A549 (cell line): ENCODE data around the gene HPCAL1. TPM values are rescaled to one million over a fixed set of nuclear protein-coding genes. Genes with fewer than 3 reads are reported as not detected.

Experiments used
- ATAC-seq, 2 experiments: fragments of 200-7000 bp in 1 of 2; fragments of >200 bp in 1 of 2; cut with Nextera tagmentation in 1 of 2; cut with Tn5 transposase in 1 of 2; 3 replicates each; pipeline versions ENCODE4 v1.8.0 to v1.9.1; 2018 to 2020; ENCODE audit warnings: mild to moderate bottlenecking in 1 of 2, moderate library complexity in 1 of 2
- CTCF ChIA-PET: fragments of 300-600 bp; sonication (Branson Sonifier 250); formaldehyde crosslinking; extraction: SDS; loops from one replicate; lab custom pipeline; 2021; ENCODE audit warnings: antibody characterized with exemption, inconsistent platforms; lab: Yijun Ruan, JAX
- POLR2A ChIA-PET: fragments of 350-600 bp; formaldehyde crosslinking; extraction: SDS; loops from one replicate; lab custom pipeline; 2021; ENCODE audit warnings: antibody characterized with exemption, inconsistent platforms; lab: Yijun Ruan, JAX
- DNase-seq, 2 experiments: peaks; one replicate each; pipeline versions ENCODE4 v3.0.0 to v3.0.0-alpha.2; 2011 to 2016; ENCODE audit warnings: low read depth in 1 of 2, low spot score in 1 of 2
- FAIRE-seq: peaks from 2 replicates; lab custom pipeline; 2011; peaks lifted over from hg19 to GRCh38; lab: Jason Lieb, UNC
- H3K27ac ChIP-seq, 2 experiments: fragments of >200 bp; sonication (Bioruptor Twin); formaldehyde crosslinking; 3 replicates each; pipeline ENCODE4 v1.5.1; 2016 to 2017
- H3K4me1 ChIP-seq: fragments of >200 bp; sonication (Bioruptor Twin); formaldehyde crosslinking; 3 replicates; pipeline ENCODE4 v1.6.1; 2016
- H3K4me2 ChIP-seq: fragments of >200 bp; sonication (Bioruptor Twin); formaldehyde crosslinking; 3 replicates; pipeline ENCODE4 v1.6.1; 2016
- H3K4me3 ChIP-seq: fragments of >200 bp; sonication (Bioruptor Twin); formaldehyde crosslinking; 3 replicates; pipeline ENCODE4 v1.5.1; 2016
- H3K9me3 ChIP-seq: fragments of >200 bp; sonication (Bioruptor Twin); formaldehyde crosslinking; 3 replicates; pipeline ENCODE4 v1.6.1; 2016
- BHLHE40 ChIP-seq: IDR thresholded peaks from 2 replicates; pipeline ENCODE4 v1.6.1; 2012; ENCODE audit warnings: low read depth, low read length, inconsistent platforms
- CHD4 ChIP-seq: fragments of 200-600 bp; sonication (generic); IDR thresholded peaks from 2 replicates; pipeline ENCODE4 v1.6.1; 2016; ENCODE audit warnings: antibody characterized with exemption, mild to moderate bottlenecking, borderline replicate concordance
- FOSB ChIP-seq: fragments of 250-450 bp; sonication (Bioruptor Pico); IDR thresholded peaks from 2 replicates; pipeline ENCODE4 v1.5.0; 2020; ENCODE audit warnings: mild to moderate bottlenecking, moderate library complexity
- FOSL2 ChIP-seq, 2 experiments: fragments of 450-650 bp in 1 of 2; fragments of >200 bp in 1 of 2; sonication (Bioruptor Twin) in 1 of 2; formaldehyde crosslinking; IDR thresholded peaks; 2 replicates each; pipeline versions ENCODE4 v1.5.0 to v1.6.1; 2016 to 2020; ENCODE audit warnings: mild to moderate bottlenecking in 1 of 2, moderate library complexity in 1 of 2
- FOXS1 ChIP-seq: fragments of 250-450 bp; sonication (Bioruptor Pico); IDR thresholded peaks from 2 replicates; pipeline ENCODE4 v1.5.0; 2020; ENCODE audit warnings: mild to moderate bottlenecking, moderate library complexity
- HOXB5 ChIP-seq: fragments of 250-450 bp; sonication (Bioruptor Pico); IDR thresholded peaks from 2 replicates; pipeline ENCODE4 v1.5.0; 2020; ENCODE audit warnings: mild to moderate bottlenecking, moderate library complexity
- JUN ChIP-seq, 2 experiments: fragments of >200 bp; sonication (Bioruptor Twin); formaldehyde crosslinking; IDR thresholded peaks; 2 replicates in 1 of 2; 3 replicates in 1 of 2; pipeline ENCODE4 v1.6.1; 2016 to 2017
- KDM1A ChIP-seq: fragments of 200-600 bp; sonication (generic); IDR thresholded peaks from 2 replicates; pipeline ENCODE4 v1.6.1; 2016; ENCODE audit warnings: low read depth, mild to moderate bottlenecking
- KDM5A ChIP-seq: fragments of 200-600 bp; sonication (generic); IDR thresholded peaks from 2 replicates; pipeline ENCODE4 v1.6.1; 2016; ENCODE audit warnings: antibody characterized with exemption, mild to moderate bottlenecking
- MAZ ChIP-seq: fragments of 150-350 bp; IDR thresholded peaks from 2 replicates; pipeline ENCODE4 v1.6.1; 2014; ENCODE audit warnings: antibody characterized with exemption, low read depth, low read length, borderline replicate concordance
- NPAS2 ChIP-seq: fragments of 250-450 bp; sonication (Bioruptor Pico); IDR thresholded peaks from 2 replicates; pipeline ENCODE4 v1.8.0; 2022; ENCODE audit warnings: mild to moderate bottlenecking, moderate library complexity, borderline replicate concordance
- POLR2AphosphoS2 ChIP-seq: conservative IDR thresholded peaks from 2 replicates; pipeline ENCODE4 v1.6.1; 2012; ENCODE audit warnings: low read length, improper control_type of control experiment, inconsistent platforms
- RAD21 ChIP-seq, 2 experiments: fragments of >200 bp in 1 of 2; sonication (Bioruptor Twin) in 1 of 2; formaldehyde crosslinking in 1 of 2; IDR thresholded peaks in 1 of 2; conservative IDR thresholded peaks in 1 of 2; 2 replicates in 1 of 2; 3 replicates in 1 of 2; pipeline ENCODE4 v1.6.1; 2012 to 2018; ENCODE audit warnings: inconsistent platforms in 1 of 2
- RARB ChIP-seq: fragments of 250-450 bp; sonication (Bioruptor Pico); IDR thresholded peaks from 2 replicates; pipeline ENCODE4 v1.8.0; 2021; ENCODE audit warnings: mild to moderate bottlenecking, moderate library complexity
- RFX5 ChIP-seq: fragments of 450-650 bp; IDR thresholded peaks from 2 replicates; pipeline ENCODE4 v1.7.1; 2014; ENCODE audit warnings: antibody characterized with exemption, mild to moderate bottlenecking, moderate library complexity
- SMC3 ChIP-seq: fragments of >200 bp; sonication (Bioruptor Twin); formaldehyde crosslinking; IDR thresholded peaks from 3 replicates; pipeline ENCODE4 v1.6.1; 2018; ENCODE audit warnings: inconsistent platforms
- TFCP2L1 ChIP-seq: fragments of 250-450 bp; sonication (Bioruptor Pico); IDR thresholded peaks from 2 replicates; pipeline ENCODE4 v1.5.0; 2021; ENCODE audit warnings: mild to moderate bottlenecking
- TP53 ChIP-seq: fragments of 250-450 bp; sonication (Bioruptor Pico); IDR thresholded peaks from 2 replicates; pipeline ENCODE4 v1.5.0; 2021; ENCODE audit warnings: mild to moderate bottlenecking, moderate library complexity
- ZC3H11A ChIP-seq: fragments of 450-650 bp; IDR thresholded peaks from 2 replicates; pipeline ENCODE4 v1.6.1; 2014; ENCODE audit warnings: antibody characterized with exemption, mild to moderate bottlenecking
- ZNF302 ChIP-seq: fragments of 250-450 bp; sonication (Bioruptor Pico); IDR thresholded peaks from 2 replicates; pipeline ENCODE4 v1.9.0; 2021; ENCODE audit warnings: inconsistent platforms, mild to moderate bottlenecking, moderate library complexity
- WGBS: methylation state at CpG from one replicate; pipeline ENCODE4 v1.1.6; 2017; ENCODE audit errors: missing lambda C conversion rate; 5-methylcytosine and 5-hydroxymethylcytosine counted together
- polyA plus RNA-seq, 4 experiments: library from polyadenylated mRNA; depleted of rRNA in 3 of 4; stranded (reverse); fragments of >200 nt; fragmentation: RNase III in 1 of 4; extraction: RNeasy Plus Mini Kit Qiagen cat#74134 plus additional on column Dnase treatment in 1 of 4; gene quantifications; 2 replicates in 3 of 4; 3 replicates in 1 of 4; pipeline ENCODE4 v1.2.3, GENCODE V29; 2011 to 2017
- TF ChIP-seq, protein P1 (sequence below): fragments of >200 bp; sonication (Bioruptor Twin); formaldehyde crosslinking; IDR thresholded peaks from 3 replicates; pipeline ENCODE4 v1.6.1; 2016
- TF ChIP-seq, protein P2 (sequence below): fragments of >200 bp; sonication (Bioruptor Twin); formaldehyde crosslinking; IDR thresholded peaks from 3 replicates; pipeline ENCODE4 v1.5.1; 2016
- TF ChIP-seq, protein P3 (sequence below): IDR thresholded peaks from 2 replicates; pipeline ENCODE4 v1.6.1; 2012
- TF ChIP-seq, protein P4 (sequence below): IDR thresholded peaks from 2 replicates; pipeline ENCODE4 v1.6.1; 2012
- TF ChIP-seq, protein P5 (sequence below): fragments of 250-450 bp; sonication (Bioruptor Pico); IDR thresholded peaks from 2 replicates; pipeline ENCODE4 v1.5.0; 2021; ENCODE audit warnings: mild to moderate bottlenecking, moderate library complexity, borderline replicate concordance

The HPCAL1 gene
- polyA plus RNA-seq, 2 of the 4 experiments (the other 2 are of a cell fraction): 44.4 to 66.4 TPM

DNA sequence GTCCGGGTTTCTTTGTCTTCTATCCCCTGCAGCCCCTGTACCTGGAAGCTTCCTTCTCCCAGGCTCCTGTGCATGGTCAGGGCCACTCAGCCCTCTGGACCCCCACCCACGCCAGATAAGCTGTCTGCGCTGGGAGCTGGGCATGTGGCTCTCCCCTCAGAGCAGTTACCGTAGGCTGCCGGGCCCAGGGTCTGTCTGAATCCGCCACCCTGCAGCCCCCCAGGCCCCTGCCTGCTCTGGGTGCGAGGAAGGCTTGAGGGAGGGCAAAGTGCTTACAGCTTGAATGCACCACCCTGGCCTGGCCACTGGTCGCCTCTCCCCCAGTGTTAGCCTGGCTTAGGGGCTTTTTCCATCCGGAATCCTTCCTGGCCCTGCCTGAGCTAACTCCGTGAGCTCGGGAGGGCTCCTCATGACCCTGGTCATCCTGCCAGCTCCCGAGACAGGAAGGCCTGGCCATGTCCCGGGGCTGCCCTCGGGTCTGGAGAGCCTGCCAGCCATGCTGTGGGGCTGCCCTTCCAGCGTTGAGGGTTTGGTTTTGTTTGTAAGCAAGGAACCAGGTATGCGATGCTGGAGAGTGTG lies 94.7 kb downstream of the HPCAL1 start:
- Histone ChIP-seq H3K9me3 (no peaks in the 10 kb centered on the region), H3K27ac (peak overlapping the region; percentile 6 to 45; a peak in 2 of 6 replicates), H3K4me2 (no peak overlapping the region), H3K4me1 (peaks cover 43% of the 10 kb centered on the region), H3K4me3 (no peak overlapping the region)
- ATAC-seq (peak; percentile 2 to 13; a peak in 3 of 6 replicates), FAIRE-seq (no peak), DNase-seq (no peak)
- ChIA-PET POLR2A (no interaction called here), CTCF (interaction anchor here (0.6 to 2.6 kb wide), 5 partner anchors 9 to 274 kb away, joined by 3 to 17 read pairs (median 4); partner anchors contain the start of gene RRM2)
- TF ChIP-seq, protein P1, sequence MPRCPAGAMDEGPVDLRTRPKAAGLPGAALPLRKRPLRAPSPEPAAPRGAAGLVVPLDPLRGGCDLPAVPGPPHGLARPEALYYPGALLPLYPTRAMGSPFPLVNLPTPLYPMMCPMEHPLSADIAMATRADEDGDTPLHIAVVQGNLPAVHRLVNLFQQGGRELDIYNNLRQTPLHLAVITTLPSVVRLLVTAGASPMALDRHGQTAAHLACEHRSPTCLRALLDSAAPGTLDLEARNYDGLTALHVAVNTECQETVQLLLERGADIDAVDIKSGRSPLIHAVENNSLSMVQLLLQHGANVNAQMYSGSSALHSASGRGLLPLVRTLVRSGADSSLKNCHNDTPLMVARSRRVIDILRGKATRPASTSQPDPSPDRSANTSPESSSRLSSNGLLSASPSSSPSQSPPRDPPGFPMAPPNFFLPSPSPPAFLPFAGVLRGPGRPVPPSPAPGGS: no peak
- TF ChIP-seq CHD4 (no peak), RARB (no peak), KDM1A (no peak), TP53 (CRISPR knock-in tag) (no peak), TFCP2L1 (CRISPR knock-in tag) (no peak)
- TF ChIP-seq, protein P2, sequence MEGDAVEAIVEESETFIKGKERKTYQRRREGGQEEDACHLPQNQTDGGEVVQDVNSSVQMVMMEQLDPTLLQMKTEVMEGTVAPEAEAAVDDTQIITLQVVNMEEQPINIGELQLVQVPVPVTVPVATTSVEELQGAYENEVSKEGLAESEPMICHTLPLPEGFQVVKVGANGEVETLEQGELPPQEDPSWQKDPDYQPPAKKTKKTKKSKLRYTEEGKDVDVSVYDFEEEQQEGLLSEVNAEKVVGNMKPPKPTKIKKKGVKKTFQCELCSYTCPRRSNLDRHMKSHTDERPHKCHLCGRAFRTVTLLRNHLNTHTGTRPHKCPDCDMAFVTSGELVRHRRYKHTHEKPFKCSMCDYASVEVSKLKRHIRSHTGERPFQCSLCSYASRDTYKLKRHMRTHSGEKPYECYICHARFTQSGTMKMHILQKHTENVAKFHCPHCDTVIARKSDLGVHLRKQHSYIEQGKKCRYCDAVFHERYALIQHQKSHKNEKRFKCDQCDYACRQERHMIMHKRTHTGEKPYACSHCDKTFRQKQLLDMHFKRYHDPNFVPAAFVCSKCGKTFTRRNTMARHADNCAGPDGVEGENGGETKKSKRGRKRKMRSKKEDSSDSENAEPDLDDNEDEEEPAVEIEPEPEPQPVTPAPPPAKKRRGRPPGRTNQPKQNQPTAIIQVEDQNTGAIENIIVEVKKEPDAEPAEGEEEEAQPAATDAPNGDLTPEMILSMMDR: no peak
- TF ChIP-seq, protein P3, sequence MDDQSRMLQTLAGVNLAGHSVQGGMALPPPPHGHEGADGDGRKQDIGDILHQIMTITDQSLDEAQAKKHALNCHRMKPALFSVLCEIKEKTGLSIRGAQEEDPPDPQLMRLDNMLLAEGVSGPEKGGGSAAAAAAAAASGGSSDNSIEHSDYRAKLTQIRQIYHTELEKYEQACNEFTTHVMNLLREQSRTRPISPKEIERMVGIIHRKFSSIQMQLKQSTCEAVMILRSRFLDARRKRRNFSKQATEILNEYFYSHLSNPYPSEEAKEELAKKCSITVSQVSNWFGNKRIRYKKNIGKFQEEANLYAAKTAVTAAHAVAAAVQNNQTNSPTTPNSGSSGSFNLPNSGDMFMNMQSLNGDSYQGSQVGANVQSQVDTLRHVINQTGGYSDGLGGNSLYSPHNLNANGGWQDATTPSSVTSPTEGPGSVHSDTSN: no peak
- TF ChIP-seq, protein P4, sequence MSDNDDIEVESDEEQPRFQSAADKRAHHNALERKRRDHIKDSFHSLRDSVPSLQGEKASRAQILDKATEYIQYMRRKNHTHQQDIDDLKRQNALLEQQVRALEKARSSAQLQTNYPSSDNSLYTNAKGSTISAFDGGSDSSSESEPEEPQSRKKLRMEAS: no peak
- whole genome bisulfite sequencing: 90% methylated on average over 16 of the region's 16 CpGs

DNA sequence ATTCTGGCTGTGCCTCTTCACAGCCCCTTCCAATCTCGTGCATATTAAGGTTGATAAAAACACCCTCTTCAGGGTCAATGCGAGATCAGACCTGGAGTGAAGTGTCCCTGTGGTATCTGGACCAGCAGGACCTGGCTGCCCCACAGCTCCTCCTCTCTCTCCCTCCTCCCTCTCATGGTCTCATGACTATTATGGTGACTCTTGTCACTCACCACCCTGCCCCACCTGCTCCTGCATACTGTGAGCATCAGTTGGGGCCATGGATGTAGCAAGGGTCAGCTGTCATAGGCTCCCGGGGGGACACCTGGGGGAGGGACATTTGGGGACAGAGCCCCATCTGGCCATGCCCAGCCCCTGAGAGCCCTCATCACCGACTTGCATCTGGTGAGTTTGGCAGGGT lies 95.2 kb downstream of the HPCAL1 start:
- FAIRE-seq (no peak), ATAC-seq (peak; percentile 7 to 19; a peak in 3 of 6 replicates), DNase-seq (no peak)
- Histone ChIP-seq H3K9me3 (no peaks in the 10 kb centered on the region), H3K27ac (peak overlapping the region; percentile 6 to 45; a peak in 2 of 6 replicates), H3K4me1 (peaks cover 43% of the 10 kb centered on the region), H3K4me3 (no peak overlapping the region), H3K4me2 (no peak overlapping the region)
- 69% methylated on average over 4 of the region's 4 CpGs for WGBS
- ChIA-PET CTCF (interaction anchor here (0.6 to 2.6 kb wide), 6 partner anchors 8 to 274 kb away, joined by 3 to 17 read pairs (median 4); partner anchors contain the start of gene RRM2), POLR2A (no interaction called here)
- TF ChIP-seq CHD4 (no peak), HOXB5 (CRISPR knock-in tag) (no peak), JUN (IDR thresholded peaks at IDR 0.05) (no peak), RFX5 (no peak), SMC3 (no peak), POLR2AphosphoS2 (no peak), NPAS2 (CRISPR knock-in tag) (no peak), ZNF302 (CRISPR knock-in tag) (no peak), MAZ (no peak), BHLHE40 (no peak), ZC3H11A (no peak), FOSB (CRISPR knock-in tag) (no peak), FOXS1 (CRISPR knock-in tag) (no peak), KDM5A (no peak), TP53 (CRISPR knock-in tag) (no peak), RAD21 (conservative IDR thresholded peaks at IDR 0.05 in 1 of 2, IDR thresholded peaks at IDR 0.05 in 1 of 2) (no peak), FOSL2 (IDR thresholded peaks at IDR 0.05) (no peak), FOSL2 (CRISPR knock-in tag; IDR thresholded peaks at IDR 0.05) (no peak)
- TF ChIP-seq, protein P5, sequence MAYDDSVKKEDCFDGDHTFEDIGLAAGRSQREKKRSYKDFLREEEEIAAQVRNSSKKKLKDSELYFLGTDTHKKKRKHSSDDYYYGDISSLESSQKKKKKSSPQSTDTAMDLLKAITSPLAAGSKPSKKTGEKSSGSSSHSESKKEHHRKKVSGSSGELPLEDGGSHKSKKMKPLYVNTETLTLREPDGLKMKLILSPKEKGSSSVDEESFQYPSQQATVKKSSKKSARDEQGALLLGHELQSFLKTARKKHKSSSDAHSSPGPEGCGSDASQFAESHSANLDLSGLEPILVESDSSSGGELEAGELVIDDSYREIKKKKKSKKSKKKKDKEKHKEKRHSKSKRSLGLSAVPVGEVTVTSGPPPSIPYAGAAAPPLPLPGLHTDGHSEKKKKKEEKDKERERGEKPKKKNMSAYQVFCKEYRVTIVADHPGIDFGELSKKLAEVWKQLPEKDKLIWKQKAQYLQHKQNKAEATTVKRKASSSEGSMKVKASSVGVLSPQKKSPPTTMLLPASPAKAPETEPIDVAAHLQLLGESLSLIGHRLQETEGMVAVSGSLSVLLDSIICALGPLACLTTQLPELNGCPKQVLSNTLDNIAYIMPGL (CRISPR knock-in tag): no peak
